GM23338 (cell line): ENCODE results near the gene P2RX7. TPM values are rescaled to one million over a fixed set of nuclear protein-coding genes. Genes with fewer than 3 reads are reported as not detected.

Experiments used
- ATAC-seq: fragments of 200-7000 bp; cut with Tn5 transposase; 3 replicates; pipeline ENCODE4 v1.9.1; 2020
- DNase-seq: peaks from one replicate; pipeline ENCODE4 v3.0.0-alpha.2; 2015; ENCODE audit warnings: low spot score
- H2AFZ ChIP-seq: fragments of 200-600 bp; sonication (generic); 2 replicates; pipeline ENCODE4 v1.8.0; 2016; ENCODE audit warnings: antibody characterized with exemption, mild to moderate bottlenecking, moderate library complexity
- H3F3A ChIP-seq: fragments of 200-600 bp; sonication (generic); replicated peaks from 2 replicates; pipeline ENCODE4 v1.8.0; 2017; ENCODE audit warnings: antibody characterized with exemption, mixed run types, low read depth
- H3K27ac ChIP-seq: fragments of 200-600 bp; sonication (generic); 2 replicates; pipeline ENCODE4 v1.6.1; 2016; ENCODE audit warnings: low read depth
- H3K27me3 ChIP-seq: fragments of 200-600 bp; sonication (generic); 2 replicates; pipeline ENCODE4 v1.8.0; 2016; ENCODE audit warnings: mild to moderate bottlenecking, mixed run types, moderate library complexity; ENCODE audit not compliant: insufficient read depth
- H3K36me3 ChIP-seq: fragments of 200-600 bp; sonication (generic); 2 replicates; pipeline ENCODE4 v1.8.0; 2016; ENCODE audit warnings: mild to moderate bottlenecking; ENCODE audit not compliant: insufficient read depth
- H3K4me1 ChIP-seq: fragments of 200-600 bp; sonication (generic); 2 replicates; pipeline ENCODE4 v1.8.0; 2016; ENCODE audit warnings: mild to moderate bottlenecking, moderate library complexity; ENCODE audit not compliant: insufficient read depth
- H3K4me2 ChIP-seq: fragments of 200-600 bp; sonication (generic); 2 replicates; pipeline ENCODE4 v1.7.1; 2017; ENCODE audit warnings: mixed run types
- H3K4me3 ChIP-seq: fragments of 200-600 bp; sonication (generic); 2 replicates; pipeline ENCODE4 v1.6.1; 2016; ENCODE audit warnings: mixed run types
- H3K79me2 ChIP-seq: fragments of 200-600 bp; sonication (generic); replicated peaks from 2 replicates; pipeline ENCODE4 v1.8.0; 2017; ENCODE audit warnings: mild to moderate bottlenecking; ENCODE audit not compliant: insufficient read depth
- H3K9me2 ChIP-seq: fragments of 200-600 bp; sonication (generic); 2 replicates; pipeline ENCODE4 v1.8.0; 2017; ENCODE audit not compliant: insufficient read depth
- H4K20me1 ChIP-seq: fragments of 200-600 bp; sonication (generic); replicated peaks from 2 replicates; pipeline ENCODE4 v1.8.0; 2017; ENCODE audit warnings: mild to moderate bottlenecking; ENCODE audit not compliant: insufficient read depth
- H3K27ac Mint-ChIP-seq: 2 replicates; pipeline ENCODE4 v1.8.0; 2020; ENCODE audit warnings: inconsistent platforms, mild to moderate bottlenecking, moderate library complexity, mixed read lengths
- H3K27me3 Mint-ChIP-seq: 3 replicates; pipeline ENCODE4 v1.8.0; 2022; ENCODE audit warnings: low read depth, mild to moderate bottlenecking, moderate library complexity, mixed read lengths, inconsistent platforms; ENCODE audit not compliant: insufficient read depth, poor library complexity
- H3K36me3 Mint-ChIP-seq: 3 replicates; pipeline ENCODE4 v1.8.0; 2021; ENCODE audit warnings: low read depth, mild to moderate bottlenecking, inconsistent platforms, moderate library complexity, mixed read lengths
- H3K4me1 Mint-ChIP-seq: 3 replicates; pipeline ENCODE4 v1.8.0; 2020; ENCODE audit warnings: mild to moderate bottlenecking, inconsistent platforms, mixed read lengths
- H3K4me3 Mint-ChIP-seq: 3 replicates; pipeline ENCODE4 v1.8.0; 2021; ENCODE audit warnings: moderate library complexity, mild to moderate bottlenecking, inconsistent platforms, mixed read lengths
- H3K9me3 Mint-ChIP-seq: 3 replicates; pipeline ENCODE4 v1.8.0; 2020; ENCODE audit warnings: moderate library complexity, mild to moderate bottlenecking, inconsistent platforms, mixed read lengths
- CREB1 ChIP-seq: fragments of 250-450 bp; sonication (Bioruptor Pico); IDR thresholded peaks from 2 replicates; pipeline ENCODE4 v1.5.0; 2020; ENCODE audit warnings: low read depth, mild to moderate bottlenecking, moderate library complexity
- EZH2 ChIP-seq: fragments of 200-600 bp; sonication (generic); IDR thresholded peaks from one replicate; pipeline ENCODE4 v1.8.0; 2017; ENCODE audit warnings: antibody characterized with exemption, mild to moderate bottlenecking, low read depth; ENCODE audit not compliant: unreplicated experiment
- EZH2phosphoT487 ChIP-seq: fragments of 200-600 bp; sonication (generic); IDR thresholded peaks from one replicate; pipeline ENCODE4 v1.8.1; 2018; ENCODE audit warnings: antibody characterized with exemption; ENCODE audit not compliant: unreplicated experiment
- NANOG ChIP-seq: IDR thresholded peaks from 2 replicates; pipeline ENCODE4 v1.6.1; 2016; ENCODE audit warnings: antibody characterized with exemption, borderline replicate concordance
- POLR2AphosphoS5 ChIP-seq: IDR thresholded peaks from 2 replicates; pipeline ENCODE4 v1.6.1; 2016; ENCODE audit warnings: antibody characterized with exemption, low read depth
- STAT1 ChIP-seq: IDR thresholded peaks from one replicate; pipeline ENCODE4 v1.6.1; 2016; ENCODE audit warnings: antibody characterized with exemption; ENCODE audit not compliant: unreplicated experiment
- ZNF114 ChIP-seq: fragments of 250-450 bp; sonication (Bioruptor Pico); IDR thresholded peaks from 2 replicates; pipeline ENCODE4 v1.5.0; 2020; ENCODE audit warnings: mild to moderate bottlenecking, moderate library complexity
- ZNF331 ChIP-seq: fragments of 250-450 bp; sonication (Bioruptor Pico); IDR thresholded peaks from 2 replicates; pipeline ENCODE4 v1.5.0; 2020; ENCODE audit warnings: low read depth, mild to moderate bottlenecking, moderate library complexity
- polyA plus RNA-seq: library from polyadenylated mRNA; unstranded; fragments of >200 nt; fragmentation: Nextera tagmentation; extraction: Ambion mirVana; gene quantifications from 2 replicates; pipeline ENCODE4 v1.2.1, GENCODE V29; 2016
- total RNA-seq: library from RNA; depleted of rRNA; stranded (reverse); fragments of >200 nt; shearing (Covaris generic); gene quantifications from 2 replicates; pipeline ENCODE4 v1.2.3, GENCODE V29; 2014
- TF ChIP-seq, protein P1 (sequence below): fragments of 250-450 bp; sonication (Bioruptor Pico); IDR thresholded peaks from 2 replicates; pipeline ENCODE4 v1.5.0; 2020; ENCODE audit warnings: mild to moderate bottlenecking, moderate library complexity
- TF ChIP-seq, protein P2 (sequence below), 2 experiments: fragments of 200-600 bp in 1 of 2; sonication (generic) in 1 of 2; conservative IDR thresholded peaks; 2 replicates each; pipeline versions ENCODE4 v1.5.1 to v1.6.1; 2016 to 2017; ENCODE audit warnings: antibody characterized with exemption in 2 of 2, low read depth in 2 of 2, mild to moderate bottlenecking in 2 of 2, moderate library complexity in 1 of 2
- TF ChIP-seq, protein P3 (sequence below): IDR thresholded peaks from 2 replicates; pipeline ENCODE4 v1.6.1; 2016; ENCODE audit warnings: antibody characterized with exemption

P2RX7 gene
- total and polyA plus RNA-seq, 2 experiments from 2014 or later = 0.24 to 0.48 TPM

- TF ChIP-seq, protein P1, sequence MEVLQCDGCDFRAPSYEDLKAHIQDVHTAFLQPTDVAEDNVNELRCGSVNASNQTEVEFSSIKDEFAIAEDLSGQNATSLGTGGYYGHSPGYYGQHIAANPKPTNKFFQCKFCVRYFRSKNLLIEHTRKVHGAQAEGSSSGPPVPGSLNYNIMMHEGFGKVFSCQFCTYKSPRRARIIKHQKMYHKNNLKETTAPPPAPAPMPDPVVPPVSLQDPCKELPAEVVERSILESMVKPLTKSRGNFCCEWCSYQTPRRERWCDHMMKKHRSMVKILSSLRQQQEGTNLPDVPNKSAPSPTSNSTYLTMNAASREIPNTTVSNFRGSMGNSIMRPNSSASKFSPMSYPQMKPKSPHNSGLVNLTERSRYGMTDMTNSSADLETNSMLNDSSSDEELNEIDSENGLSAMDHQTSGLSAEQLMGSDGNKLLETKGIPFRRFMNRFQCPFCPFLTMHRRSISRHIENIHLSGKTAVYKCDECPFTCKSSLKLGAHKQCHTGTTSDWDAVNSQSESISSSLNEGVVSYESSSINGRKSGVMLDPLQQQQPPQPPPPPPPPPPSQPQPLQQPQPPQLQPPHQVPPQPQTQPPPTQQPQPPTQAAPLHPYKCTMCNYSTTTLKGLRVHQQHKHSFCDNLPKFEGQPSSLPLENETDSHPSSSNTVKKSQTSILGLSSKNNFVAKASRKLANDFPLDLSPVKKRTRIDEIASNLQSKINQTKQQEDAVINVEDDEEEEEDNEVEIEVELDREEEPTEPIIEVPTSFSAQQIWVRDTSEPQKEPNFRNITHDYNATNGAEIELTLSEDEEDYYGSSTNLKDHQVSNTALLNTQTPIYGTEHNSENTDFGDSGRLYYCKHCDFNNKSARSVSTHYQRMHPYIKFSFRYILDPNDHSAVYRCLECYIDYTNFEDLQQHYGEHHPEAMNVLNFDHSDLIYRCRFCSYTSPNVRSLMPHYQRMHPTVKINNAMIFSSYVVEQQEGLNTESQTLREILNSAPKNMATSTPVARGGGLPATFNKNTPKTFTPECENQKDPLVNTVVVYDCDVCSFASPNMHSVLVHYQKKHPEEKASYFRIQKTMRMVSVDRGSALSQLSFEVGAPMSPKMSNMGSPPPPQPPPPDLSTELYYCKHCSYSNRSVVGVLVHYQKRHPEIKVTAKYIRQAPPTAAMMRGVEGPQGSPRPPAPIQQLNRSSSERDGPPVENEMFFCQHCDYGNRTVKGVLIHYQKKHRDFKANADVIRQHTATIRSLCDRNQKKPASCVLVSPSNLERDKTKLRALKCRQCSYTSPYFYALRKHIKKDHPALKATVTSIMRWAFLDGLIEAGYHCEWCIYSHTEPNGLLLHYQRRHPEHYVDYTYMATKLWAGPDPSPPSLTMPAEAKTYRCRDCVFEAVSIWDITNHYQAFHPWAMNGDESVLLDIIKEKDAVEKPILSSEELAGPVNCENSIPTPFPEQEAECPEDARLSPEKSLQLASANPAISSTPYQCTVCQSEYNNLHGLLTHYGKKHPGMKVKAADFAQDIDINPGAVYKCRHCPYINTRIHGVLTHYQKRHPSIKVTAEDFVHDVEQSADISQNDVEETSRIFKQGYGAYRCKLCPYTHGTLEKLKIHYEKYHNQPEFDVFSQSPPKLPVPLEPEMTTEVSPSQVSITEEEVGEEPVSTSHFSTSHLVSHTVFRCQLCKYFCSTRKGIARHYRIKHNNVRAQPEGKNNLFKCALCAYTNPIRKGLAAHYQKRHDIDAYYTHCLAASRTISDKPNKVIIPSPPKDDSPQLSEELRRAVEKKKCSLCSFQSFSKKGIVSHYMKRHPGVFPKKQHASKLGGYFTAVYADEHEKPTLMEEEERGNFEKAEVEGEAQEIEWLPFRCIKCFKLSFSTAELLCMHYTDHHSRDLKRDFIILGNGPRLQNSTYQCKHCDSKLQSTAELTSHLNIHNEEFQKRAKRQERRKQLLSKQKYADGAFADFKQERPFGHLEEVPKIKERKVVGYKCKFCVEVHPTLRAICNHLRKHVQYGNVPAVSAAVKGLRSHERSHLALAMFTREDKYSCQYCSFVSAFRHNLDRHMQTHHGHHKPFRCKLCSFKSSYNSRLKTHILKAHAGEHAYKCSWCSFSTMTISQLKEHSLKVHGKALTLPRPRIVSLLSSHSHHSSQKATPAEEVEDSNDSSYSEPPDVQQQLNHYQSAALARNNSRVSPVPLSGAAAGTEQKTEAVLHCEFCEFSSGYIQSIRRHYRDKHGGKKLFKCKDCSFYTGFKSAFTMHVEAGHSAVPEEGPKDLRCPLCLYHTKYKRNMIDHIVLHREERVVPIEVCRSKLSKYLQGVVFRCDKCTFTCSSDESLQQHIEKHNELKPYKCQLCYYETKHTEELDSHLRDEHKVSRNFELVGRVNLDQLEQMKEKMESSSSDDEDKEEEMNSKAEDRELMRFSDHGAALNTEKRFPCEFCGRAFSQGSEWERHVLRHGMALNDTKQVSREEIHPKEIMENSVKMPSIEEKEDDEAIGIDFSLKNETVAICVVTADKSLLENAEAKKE = no peak
- TF ChIP-seq, protein P2, sequence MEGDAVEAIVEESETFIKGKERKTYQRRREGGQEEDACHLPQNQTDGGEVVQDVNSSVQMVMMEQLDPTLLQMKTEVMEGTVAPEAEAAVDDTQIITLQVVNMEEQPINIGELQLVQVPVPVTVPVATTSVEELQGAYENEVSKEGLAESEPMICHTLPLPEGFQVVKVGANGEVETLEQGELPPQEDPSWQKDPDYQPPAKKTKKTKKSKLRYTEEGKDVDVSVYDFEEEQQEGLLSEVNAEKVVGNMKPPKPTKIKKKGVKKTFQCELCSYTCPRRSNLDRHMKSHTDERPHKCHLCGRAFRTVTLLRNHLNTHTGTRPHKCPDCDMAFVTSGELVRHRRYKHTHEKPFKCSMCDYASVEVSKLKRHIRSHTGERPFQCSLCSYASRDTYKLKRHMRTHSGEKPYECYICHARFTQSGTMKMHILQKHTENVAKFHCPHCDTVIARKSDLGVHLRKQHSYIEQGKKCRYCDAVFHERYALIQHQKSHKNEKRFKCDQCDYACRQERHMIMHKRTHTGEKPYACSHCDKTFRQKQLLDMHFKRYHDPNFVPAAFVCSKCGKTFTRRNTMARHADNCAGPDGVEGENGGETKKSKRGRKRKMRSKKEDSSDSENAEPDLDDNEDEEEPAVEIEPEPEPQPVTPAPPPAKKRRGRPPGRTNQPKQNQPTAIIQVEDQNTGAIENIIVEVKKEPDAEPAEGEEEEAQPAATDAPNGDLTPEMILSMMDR (conservative IDR thresholded peaks at IDR 0.05; ENCODE audit: low read depth in 2 of 2) = no peak
- no peak for TF ChIP-seq CREB1
- TF ChIP-seq EZH2phosphoT487 = no peak
- TF ChIP-seq ZNF331 = no peak
- TF ChIP-seq, protein P3, sequence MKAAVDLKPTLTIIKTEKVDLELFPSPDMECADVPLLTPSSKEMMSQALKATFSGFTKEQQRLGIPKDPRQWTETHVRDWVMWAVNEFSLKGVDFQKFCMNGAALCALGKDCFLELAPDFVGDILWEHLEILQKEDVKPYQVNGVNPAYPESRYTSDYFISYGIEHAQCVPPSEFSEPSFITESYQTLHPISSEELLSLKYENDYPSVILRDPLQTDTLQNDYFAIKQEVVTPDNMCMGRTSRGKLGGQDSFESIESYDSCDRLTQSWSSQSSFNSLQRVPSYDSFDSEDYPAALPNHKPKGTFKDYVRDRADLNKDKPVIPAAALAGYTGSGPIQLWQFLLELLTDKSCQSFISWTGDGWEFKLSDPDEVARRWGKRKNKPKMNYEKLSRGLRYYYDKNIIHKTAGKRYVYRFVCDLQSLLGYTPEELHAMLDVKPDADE = no peak
- TF ChIP-seq STAT1 = no peak
Measured at GRCh38 chr12:121186826-121187225, 54.1 kb downstream of the P2RX7 start (continued).

DNA sequence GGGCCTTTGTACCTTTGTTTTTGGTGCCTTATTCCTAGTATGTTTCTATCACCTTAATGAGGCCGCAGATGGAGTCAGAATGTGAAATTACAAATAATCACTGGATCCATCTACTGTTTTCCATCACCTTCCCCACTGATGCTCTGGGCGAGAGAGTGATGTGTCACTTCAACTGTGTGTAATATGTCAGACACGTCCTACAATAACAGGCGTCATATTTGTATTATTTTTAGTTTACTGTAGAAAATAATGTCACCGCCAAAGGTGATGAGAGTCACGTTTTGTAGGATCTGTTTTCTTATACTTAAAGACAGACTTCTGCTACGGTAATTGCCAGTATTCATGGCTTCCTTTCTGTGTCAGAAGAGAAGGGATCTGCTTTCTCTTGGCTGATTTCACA, 54.8 kb downstream of the P2RX7 start:
- Mint-ChIP-seq H3K4me1 (no peaks in the 10 kb centered on the region), H3K27me3 (peaks cover 4% of the 10 kb centered on the region), H3K9me3 (no peaks in the 10 kb centered on the region), H3K36me3 (no peaks in the 10 kb centered on the region; the same call in 2 of the 3 replicates), H3K4me3 (no peak overlapping the region), H3K27ac (no peak overlapping the region)
- ATAC-seq = no peak
- Histone ChIP-seq H3K4me1 (no peaks in the 10 kb centered on the region), H3K4me3 (no peak overlapping the region), H3K4me2 (no peak overlapping the region), H3K27me3 (no peaks in the 10 kb centered on the region), H3K36me3 (no peaks in the 10 kb centered on the region), H4K20me1 (no peaks in the 10 kb centered on the region), H3K79me2 (no peaks in the 10 kb centered on the region), H3F3A (no peaks in the 10 kb centered on the region), H3K9me2 (no peaks in the 10 kb centered on the region), H3K27ac (no peak overlapping the region), H2AFZ (no peak overlapping the region)
- DNase-seq = no peak
- TF ChIP-seq NANOG (no peak), STAT1 (no peak), ZNF114 (CRISPR knock-in tag) (no peak), EZH2 (no peak), POLR2AphosphoS5 (no peak)
- TF ChIP-seq, protein P3 = no peak
- TF ChIP-seq, protein P2 (conservative IDR thresholded peaks at IDR 0.05; ENCODE audit: low read depth in 2 of 2) = no peak
